Endothelial cell (in vitro differentiated cells): ENCODE measurements around the gene MARCHF2. TPM values are rescaled to one million over a fixed set of nuclear protein-coding genes. Genes with fewer than 3 reads are reported as not detected.
A peak's percentile ranks its signal among the peaks of the same experiment; 100 is the strongest.

Experiments used
- DNase-seq: peaks from one replicate; pipeline ENCODE4 v3.0.0; 2021; ENCODE audit warnings: low spot score
- H3K27ac Mint-ChIP-seq: one replicate; pipeline ENCODE4 v1.8.0; 2021; ENCODE audit warnings: mixed read lengths, inconsistent platforms; ENCODE audit not compliant: unreplicated experiment
- H3K27me3 Mint-ChIP-seq: one replicate; pipeline ENCODE4 v1.8.0; 2021; ENCODE audit warnings: mild to moderate bottlenecking, moderate library complexity, mixed read lengths, inconsistent platforms; ENCODE audit not compliant: unreplicated experiment
- H3K36me3 Mint-ChIP-seq: one replicate; pipeline ENCODE4 v1.8.0; 2021; ENCODE audit warnings: mild to moderate bottlenecking, low read depth, mixed read lengths, inconsistent platforms; ENCODE audit not compliant: unreplicated experiment
- H3K4me1 Mint-ChIP-seq: one replicate; pipeline ENCODE4 v1.8.0; 2021; ENCODE audit warnings: mild to moderate bottlenecking, mixed read lengths, inconsistent platforms; ENCODE audit not compliant: unreplicated experiment
- H3K4me3 Mint-ChIP-seq: one replicate; pipeline ENCODE4 v1.8.0; 2021; ENCODE audit warnings: mild to moderate bottlenecking, mixed read lengths, inconsistent platforms; ENCODE audit not compliant: unreplicated experiment
- H3K9me3 Mint-ChIP-seq: one replicate; pipeline ENCODE4 v1.8.0; 2021; ENCODE audit warnings: mixed read lengths, inconsistent platforms; ENCODE audit not compliant: unreplicated experiment
- total RNA-seq: library from RNA; stranded (reverse); fragmentation: NEBNext Ultra II Directional; extraction: Animal tissue kit (Norgen Biotek cat#: 25700); gene quantifications from one replicate; pipeline ENCODE4 v1.2.1, GENCODE V29; 2021; ENCODE audit not compliant: unreplicated experiment
- TF ChIP-seq, protein P1 (sequence below): fragments of 200-600 bp; sonication (generic); IDR thresholded peaks from one replicate; pipeline ENCODE4 v1.5.0; 2021; ENCODE audit warnings: antibody characterized with exemption; ENCODE audit not compliant: unreplicated experiment

The MARCHF2 gene
- total RNA-seq, 1 donor from 2014 or later: 58.2 TPM

DNA sequence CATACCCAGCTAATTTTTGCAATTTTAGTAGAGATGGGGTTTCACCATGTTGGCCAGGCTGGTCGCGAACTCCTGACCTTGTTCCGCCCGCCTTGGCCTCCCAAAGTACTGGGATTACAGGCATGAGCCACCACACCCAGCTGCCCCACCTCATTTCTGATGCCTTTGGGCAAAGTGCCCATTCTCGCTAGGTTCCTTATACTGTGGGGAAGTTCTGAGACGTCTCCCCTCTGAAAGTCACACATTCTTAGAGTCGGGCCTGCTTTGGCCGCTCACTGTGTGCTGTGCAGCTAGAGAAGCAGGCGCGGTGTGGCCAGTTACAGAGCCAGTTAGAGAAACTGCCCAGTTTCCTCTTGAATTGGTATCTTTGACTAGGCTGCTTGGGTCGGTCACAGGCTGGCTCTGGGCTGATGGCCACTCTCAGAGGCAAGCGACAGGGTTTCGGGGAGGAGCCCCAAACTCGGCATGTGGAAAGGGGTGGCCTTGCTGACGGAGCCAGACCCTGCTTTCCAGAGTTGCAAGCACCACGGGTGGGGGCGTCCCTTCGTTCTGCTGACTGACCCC, 71.3 kb downstream of the MARCHF2 start:
- TF ChIP-seq, protein P1, sequence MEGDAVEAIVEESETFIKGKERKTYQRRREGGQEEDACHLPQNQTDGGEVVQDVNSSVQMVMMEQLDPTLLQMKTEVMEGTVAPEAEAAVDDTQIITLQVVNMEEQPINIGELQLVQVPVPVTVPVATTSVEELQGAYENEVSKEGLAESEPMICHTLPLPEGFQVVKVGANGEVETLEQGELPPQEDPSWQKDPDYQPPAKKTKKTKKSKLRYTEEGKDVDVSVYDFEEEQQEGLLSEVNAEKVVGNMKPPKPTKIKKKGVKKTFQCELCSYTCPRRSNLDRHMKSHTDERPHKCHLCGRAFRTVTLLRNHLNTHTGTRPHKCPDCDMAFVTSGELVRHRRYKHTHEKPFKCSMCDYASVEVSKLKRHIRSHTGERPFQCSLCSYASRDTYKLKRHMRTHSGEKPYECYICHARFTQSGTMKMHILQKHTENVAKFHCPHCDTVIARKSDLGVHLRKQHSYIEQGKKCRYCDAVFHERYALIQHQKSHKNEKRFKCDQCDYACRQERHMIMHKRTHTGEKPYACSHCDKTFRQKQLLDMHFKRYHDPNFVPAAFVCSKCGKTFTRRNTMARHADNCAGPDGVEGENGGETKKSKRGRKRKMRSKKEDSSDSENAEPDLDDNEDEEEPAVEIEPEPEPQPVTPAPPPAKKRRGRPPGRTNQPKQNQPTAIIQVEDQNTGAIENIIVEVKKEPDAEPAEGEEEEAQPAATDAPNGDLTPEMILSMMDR: no peak
- Mint-ChIP-seq H3K4me3 (no peak overlapping the region), H3K4me1 (peaks cover 23% of the 10 kb centered on the region), H3K9me3 (no peaks in the 10 kb centered on the region), H3K36me3 (peaks cover 64% of the 10 kb centered on the region), H3K27me3 (peaks cover 26% of the 10 kb centered on the region), H3K27ac (no peak overlapping the region)
- DNase-seq: no peak

DNA sequence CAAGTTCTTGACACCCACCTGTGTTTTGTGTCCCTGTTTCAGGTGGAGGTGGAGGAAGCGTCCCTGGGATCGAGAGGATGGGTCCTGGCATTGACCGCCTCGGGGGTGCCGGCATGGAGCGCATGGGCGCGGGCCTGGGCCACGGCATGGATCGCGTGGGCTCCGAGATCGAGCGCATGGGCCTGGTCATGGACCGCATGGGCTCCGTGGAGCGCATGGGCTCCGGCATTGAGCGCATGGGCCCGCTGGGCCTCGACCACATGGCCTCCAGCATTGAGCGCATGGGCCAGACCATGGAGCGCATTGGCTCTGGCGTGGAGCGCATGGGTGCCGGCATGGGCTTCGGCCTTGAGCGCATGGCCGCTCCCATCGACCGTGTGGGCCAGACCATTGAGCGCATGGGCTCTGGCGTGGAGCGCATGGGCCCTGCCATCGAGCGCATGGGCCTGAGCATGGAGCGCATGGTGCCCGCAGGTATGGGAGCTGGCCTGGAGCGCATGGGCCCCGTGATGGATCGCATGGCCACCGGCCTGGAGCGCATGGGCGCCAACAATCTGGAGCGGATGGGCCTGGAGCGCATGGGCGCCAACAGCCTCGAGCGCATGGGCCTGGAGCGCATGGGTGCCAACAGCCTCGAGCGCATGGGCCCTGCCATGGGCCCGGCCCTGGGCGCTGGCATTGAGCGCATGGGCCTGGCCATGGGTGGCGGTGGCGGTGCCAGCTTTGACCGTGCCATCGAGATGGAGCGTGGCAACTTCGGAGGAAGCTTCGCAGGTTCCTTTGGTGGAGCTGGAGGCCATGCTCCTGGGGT, 72.7 kb downstream of the MARCHF2 start:
- Mint-ChIP-seq H3K27me3 (peaks cover 26% of the 10 kb centered on the region), H3K27ac (peak overlapping the region; percentile 48), H3K36me3 (peaks cover 63% of the 10 kb centered on the region), H3K4me3 (no peak overlapping the region), H3K9me3 (no peaks in the 10 kb centered on the region), H3K4me1 (peaks cover 23% of the 10 kb centered on the region)
- no peak for DNase-seq
- TF ChIP-seq, protein P1: no peak

DNA sequence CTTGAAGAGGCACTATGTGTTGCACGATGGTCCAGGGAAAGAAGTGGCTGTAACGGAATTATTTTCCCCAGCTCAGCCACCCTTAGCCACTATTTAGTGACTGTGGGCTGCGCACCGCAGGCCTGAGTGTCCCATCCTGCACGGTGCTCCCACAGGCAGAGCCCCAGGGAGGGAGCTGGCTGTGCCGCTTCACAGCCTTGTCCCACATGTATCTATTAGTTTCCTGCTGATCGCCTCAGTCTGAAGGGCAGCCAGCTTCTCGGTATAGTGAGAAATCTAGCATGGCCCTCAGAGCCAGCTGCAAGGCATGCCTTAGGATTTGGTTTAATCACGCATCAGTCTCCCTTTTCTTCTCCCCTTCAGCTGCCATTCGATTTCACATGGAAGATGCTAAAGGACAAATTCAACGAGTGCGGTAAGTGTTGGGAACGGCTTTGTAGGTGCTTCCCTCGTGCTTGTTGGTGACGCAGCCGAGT, 73.6 kb downstream of the MARCHF2 start:
- peaks cover 23% of the 10 kb centered on the region for H3K4me1 Mint-ChIP-seq
- H3K9me3 Mint-ChIP-seq: no peaks in the 10 kb centered on the region
- peak overlapping the region; percentile 75 for H3K4me3 Mint-ChIP-seq
- TF ChIP-seq, protein P1: no peak
- peaks cover 21% of the 10 kb centered on the region for H3K27me3 Mint-ChIP-seq
- no peak for DNase-seq
- peak overlapping the region; percentile 72 for H3K27ac Mint-ChIP-seq
- peaks cover 54% of the 10 kb centered on the region for H3K36me3 Mint-ChIP-seq

DNA sequence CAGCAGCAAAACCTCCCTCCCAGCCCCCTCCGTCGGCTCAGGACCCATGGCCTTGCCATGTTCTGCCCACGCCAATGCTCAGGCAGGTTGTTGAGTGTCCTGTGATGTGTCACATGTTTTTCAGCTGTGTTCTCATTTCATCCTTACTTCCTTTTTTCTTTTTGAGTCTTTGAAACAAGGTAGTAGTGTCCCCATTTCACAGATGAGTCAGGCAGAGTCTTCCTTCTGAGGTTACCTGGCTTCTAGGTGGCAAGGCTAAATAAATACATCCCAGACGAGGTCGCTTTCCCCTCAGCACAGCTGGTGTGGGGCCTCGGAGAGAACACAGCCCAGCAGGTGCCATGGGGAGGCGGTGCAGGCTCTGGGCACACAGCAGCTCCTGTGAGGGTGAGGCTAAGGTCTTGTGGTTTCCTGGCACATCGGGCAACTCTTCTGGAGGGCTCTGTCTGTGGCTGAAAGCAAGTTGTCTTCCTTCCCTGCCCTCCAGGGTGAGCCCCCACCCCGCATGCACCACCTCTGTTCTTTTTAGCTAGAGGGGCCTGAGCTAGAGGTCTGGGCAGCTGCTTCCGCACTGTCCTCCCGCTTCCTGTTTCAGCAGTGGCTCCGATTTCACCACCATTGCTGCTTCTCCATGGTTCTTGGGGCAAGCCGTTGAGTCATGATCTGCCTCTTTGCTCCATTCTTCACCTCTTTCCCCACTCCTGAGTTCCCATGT, 74.2 kb downstream of the MARCHF2 start:
- TF ChIP-seq, protein P1: no peak
- H3K4me3 Mint-ChIP-seq: peak overlapping the region; percentile 71
- H3K27ac Mint-ChIP-seq: peak overlapping the region; percentile 72
- H3K36me3 Mint-ChIP-seq: peaks cover 51% of the 10 kb centered on the region
- H3K27me3 Mint-ChIP-seq: peaks cover 21% of the 10 kb centered on the region
- H3K4me1 Mint-ChIP-seq: peaks cover 23% of the 10 kb centered on the region
- DNase-seq: no peak
- H3K9me3 Mint-ChIP-seq: no peaks in the 10 kb centered on the region
